Lower leg skin (tissue), 4 donors: ENCODE data around the gene WDR4. TPM values are rescaled to one million over a fixed set of nuclear protein-coding genes. Genes with fewer than 3 reads are reported as not detected.
"Not testable (repeated sequence)": the region's sequence is repeated elsewhere in the genome, so short reads cannot be mapped to it uniquely, and the experiment has no call there.

Experiments used
- DNase-seq, 2 donors: peaks; one replicate each; pipeline ENCODE4 v3.0.0-alpha.2; 2019; ENCODE audit warnings: low spot score in 2 of 2
- H3K4me3 ChIP-seq: fragments of 200-600 bp; sonication (generic); 2 replicates; pipeline ENCODE4 v1.5.1; 2017; ENCODE audit warnings: mild to moderate bottlenecking, low read depth; ENCODE audit not compliant: poor library complexity, severe bottlenecking
- POLR2A ChIP-seq, 2 donors: fragments of 450-650 bp; IDR thresholded peaks; one replicate each; pipeline ENCODE4 v1.6.1; 2016 to 2017; ENCODE audit warnings: antibody characterized with exemption in 2 of 2, mild to moderate bottlenecking in 1 of 2, moderate library complexity in 1 of 2
- WGBS, 2 donors: methylation state at CpG; one replicate each; pipeline ENCODE4 v1.1.5; 2018; 5-methylcytosine and 5-hydroxymethylcytosine counted together
- intact Hi-C: fragments of 100-400 bp; cut with DNase I; formaldehyde crosslinking; loops from one replicate; pipeline ENCODE4 v1.15.0; 2023; ENCODE audit warnings: low total_unique reads
- total RNA-seq, 4 donors: library from RNA; depleted of rRNA; stranded (reverse); fragments of >200 nt; gene quantifications; one replicate each; pipeline ENCODE4 v1.1.0, GENCODE V29; 2016
- TF ChIP-seq, protein P1 (sequence below), 3 donors: fragments of 450-650 bp; IDR thresholded peaks; one replicate each; pipeline ENCODE4 v1.5.1; 2016; ENCODE audit warnings: antibody characterized with exemption in 3 of 3, mild to moderate bottlenecking in 3 of 3, moderate library complexity in 2 of 3

WDR4 gene
- total RNA-seq, 4 donors from 2014 or later, result 10.3 to 17.4 (median 12.0) TPM

DNA sequence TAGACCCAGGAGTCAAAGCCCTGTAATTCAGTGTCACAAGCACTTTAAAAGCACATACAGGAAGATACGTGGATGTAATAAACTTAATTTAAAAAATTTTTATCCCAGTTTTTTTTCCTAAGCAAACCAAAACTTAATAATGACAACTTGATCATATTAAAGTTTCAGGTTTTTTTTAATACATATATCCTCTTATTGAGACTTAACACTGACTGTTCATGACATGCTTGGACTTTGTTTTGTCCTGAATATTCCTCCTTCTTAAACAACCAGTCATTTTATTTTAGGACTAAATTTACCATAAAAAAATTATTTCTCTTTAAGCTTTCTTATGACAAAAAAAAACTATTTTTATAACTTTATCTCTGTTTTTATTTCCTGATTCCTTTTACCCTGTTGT lies 64.1 kb downstream of the WDR4 start:
- no peak overlapping the region for H3K4me3 ChIP-seq
- WGBS, 2 donors, result 82 to 91% methylated on average over 1 of the region's 1 CpG
- DNase-seq, result no peak
- intact Hi-C loops, result loop anchor here (5.0 kb wide), 1 partner anchor 218 kb away; no protein-coding TSS in a partner anchor
- no peak for TF ChIP-seq POLR2A (IDR thresholded peaks at IDR 0.05)
- TF ChIP-seq, protein P1, sequence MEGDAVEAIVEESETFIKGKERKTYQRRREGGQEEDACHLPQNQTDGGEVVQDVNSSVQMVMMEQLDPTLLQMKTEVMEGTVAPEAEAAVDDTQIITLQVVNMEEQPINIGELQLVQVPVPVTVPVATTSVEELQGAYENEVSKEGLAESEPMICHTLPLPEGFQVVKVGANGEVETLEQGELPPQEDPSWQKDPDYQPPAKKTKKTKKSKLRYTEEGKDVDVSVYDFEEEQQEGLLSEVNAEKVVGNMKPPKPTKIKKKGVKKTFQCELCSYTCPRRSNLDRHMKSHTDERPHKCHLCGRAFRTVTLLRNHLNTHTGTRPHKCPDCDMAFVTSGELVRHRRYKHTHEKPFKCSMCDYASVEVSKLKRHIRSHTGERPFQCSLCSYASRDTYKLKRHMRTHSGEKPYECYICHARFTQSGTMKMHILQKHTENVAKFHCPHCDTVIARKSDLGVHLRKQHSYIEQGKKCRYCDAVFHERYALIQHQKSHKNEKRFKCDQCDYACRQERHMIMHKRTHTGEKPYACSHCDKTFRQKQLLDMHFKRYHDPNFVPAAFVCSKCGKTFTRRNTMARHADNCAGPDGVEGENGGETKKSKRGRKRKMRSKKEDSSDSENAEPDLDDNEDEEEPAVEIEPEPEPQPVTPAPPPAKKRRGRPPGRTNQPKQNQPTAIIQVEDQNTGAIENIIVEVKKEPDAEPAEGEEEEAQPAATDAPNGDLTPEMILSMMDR (IDR thresholded peaks at IDR 0.05), result no peak

DNA sequence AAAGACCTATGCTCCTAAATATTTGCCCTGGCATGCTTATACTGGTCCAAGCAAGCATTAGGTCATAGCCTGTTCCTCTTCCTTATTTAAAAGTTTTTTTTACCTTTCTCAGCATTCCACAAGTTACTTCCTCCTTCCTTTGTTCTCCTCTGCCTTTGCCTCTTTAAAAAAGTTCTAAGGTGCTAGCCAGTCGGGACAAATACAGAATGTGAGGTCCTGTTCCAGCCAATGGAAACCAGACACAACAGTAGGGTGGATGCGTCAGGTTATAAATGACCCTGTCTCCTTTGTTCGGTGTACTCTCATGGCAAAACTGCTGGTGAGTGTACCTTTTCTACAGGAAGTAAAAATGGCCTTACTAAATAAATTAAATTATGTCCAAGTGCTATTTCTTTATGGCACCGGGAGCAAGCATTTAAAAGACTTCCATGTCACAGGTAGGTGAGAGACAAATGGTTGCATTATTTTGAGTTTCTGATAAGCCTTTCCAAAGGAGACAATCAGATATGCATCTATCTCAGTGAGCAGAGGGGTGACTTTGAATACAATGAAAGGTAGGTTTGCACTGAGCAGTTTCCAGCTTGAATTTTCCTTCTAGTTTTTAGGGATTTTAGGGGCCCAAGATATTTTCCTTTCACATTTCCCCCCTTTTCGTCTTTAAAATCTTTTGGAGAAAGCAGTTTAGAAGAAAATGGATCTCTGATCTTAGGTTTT lies 66.7 kb downstream of the WDR4 start:
- DNase-seq, H3K4me3 ChIP-seq, intact Hi-C loops: not testable (repeated sequence)
- 47 to 49% methylated on average over 5 of the region's 5 CpGs for WGBS, 2 donors

DNA sequence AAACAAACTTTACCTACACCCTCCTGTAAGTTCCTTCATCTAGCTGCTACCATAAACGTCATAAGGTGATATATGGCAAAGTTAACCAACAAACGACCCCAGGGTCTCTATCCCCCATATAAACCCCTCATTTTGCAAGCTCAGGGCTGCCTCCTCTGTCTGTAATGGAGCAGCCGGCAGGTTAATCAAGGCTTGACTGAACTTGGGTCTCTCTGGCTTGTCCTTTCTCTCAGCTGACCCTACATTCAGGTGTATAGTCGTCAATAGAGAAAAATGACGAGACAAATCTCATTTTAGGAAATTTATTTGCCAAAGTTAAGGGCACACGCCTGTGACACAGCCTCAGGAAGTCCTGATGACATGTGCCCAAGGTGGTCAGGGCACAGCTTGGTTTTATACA lies 67.4 kb downstream of the WDR4 start:
- intact Hi-C loops, result no loop called here
- no peak overlapping the region for H3K4me3 ChIP-seq
- DNase-seq, result no peak
- 47 to 51% methylated on average over 6 of the region's 6 CpGs for WGBS, 2 donors
- TF ChIP-seq POLR2A (IDR thresholded peaks at IDR 0.05), result no peak
- TF ChIP-seq, protein P1 (IDR thresholded peaks at IDR 0.05), result no peak

DNA sequence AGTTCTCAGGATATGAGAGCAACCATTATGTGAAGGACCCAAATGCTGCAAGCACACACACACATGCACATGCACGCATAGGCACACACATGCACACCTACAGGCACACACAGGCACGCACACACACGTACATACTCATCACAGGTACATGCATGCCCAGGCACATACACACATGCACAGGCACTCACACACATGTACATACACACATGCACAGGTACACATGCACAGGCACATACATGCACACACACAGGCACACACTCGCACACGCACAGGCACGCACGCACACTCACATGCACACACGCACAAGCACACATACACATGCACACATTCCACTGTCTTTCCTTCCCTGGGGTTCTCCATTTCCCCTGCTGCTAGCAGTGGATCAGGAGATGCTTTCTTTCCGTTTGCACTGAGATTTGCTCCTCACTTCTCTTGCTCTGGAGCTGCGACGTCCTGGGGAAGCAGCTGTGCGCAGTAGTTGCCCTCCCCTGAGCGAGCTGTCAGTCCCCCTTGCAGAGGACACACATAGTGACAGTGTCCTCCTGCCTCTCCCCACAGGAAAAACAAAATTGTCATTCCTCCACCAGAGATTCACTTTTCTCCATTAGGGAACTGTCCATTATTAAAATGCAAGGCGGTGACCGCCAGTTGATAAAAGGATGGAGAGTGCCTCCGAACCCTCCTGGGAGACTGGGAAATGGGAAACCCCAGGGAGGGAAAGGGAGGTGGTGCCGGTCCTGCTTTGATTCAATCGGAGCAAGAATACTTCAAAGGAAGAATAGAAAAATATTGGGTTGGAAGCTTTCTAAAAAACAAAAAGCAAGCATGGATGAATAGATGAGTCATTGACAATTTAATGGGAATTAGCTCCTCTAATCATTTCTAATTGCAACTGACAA lies 69.5 kb downstream of the WDR4 start:
- DNase-seq, result no peak
- H3K4me3 ChIP-seq, result no peak overlapping the region
- 74 to 81% methylated on average over 17 to 18 of the region's 18 CpGs for WGBS, 2 donors
- TF ChIP-seq, protein P1 (IDR thresholded peaks at IDR 0.05), result no peak
- TF ChIP-seq POLR2A (IDR thresholded peaks at IDR 0.05), result no peak
- intact Hi-C loops, result no loop called here

DNA sequence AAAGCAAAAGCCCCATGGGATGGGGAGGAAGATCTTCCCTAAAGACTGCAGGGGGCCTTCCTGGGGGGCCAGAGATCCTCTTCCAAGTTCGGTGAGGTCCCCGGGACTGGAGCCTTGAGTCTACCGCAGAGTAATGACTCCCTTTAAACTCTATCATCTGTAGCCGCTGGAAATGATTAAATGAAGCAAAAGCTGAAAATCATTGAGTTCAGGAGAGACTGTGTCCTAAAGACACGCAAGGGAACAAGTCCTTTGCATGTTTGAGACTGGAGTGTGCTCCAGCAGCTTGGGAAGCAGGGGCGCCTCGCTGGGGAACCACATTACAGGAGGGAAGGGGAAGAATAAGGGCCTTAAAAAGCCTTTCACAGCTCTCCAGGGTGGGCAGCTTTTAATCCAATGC lies 70.2 kb downstream of the WDR4 start:
- DNase-seq, result no peak
- 78 to 80% methylated on average over 7 of the region's 7 CpGs for WGBS, 2 donors
- no peak for TF ChIP-seq POLR2A (IDR thresholded peaks at IDR 0.05)
- TF ChIP-seq, protein P1 (IDR thresholded peaks at IDR 0.05), result no peak
- intact Hi-C loops, result no loop called here
- H3K4me3 ChIP-seq, result no peak overlapping the region

DNA sequence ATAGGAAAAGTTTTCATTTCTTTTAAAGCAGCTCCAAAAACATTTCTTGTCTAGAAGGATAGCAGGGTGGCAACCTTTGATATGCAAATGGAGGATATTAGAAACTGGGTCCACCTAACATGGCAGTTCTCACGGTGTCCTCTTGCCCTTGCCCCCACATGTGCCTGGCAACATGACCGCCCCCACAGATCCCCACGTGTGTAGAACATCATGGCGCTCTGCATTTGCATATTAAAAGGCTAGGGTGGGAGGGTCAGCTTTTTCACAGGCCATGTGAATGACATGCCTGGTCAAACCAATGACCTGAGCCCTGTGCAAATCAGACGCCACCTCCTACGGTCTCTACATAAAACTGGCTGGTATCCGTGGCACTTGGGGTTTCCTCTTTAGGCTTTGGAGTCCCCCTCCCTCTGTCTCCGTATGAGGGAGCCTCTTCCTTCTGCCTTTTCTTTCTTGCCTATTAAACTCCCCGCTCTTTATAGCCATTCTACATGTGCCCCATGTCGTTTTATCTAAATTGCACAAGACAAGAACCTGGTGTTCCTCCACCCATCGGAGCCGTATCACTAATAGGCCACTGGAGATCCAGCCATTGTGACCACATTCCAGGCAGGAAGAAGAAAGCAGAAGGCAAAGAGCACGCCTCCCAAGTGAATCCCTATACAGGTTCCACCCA lies 71.3 kb downstream of the WDR4 start:
- 78 to 86% methylated on average over 13 of the region's 13 CpGs for WGBS, 2 donors
- no peak for TF ChIP-seq POLR2A (IDR thresholded peaks at IDR 0.05)
- TF ChIP-seq, protein P1 (IDR thresholded peaks at IDR 0.05), result no peak
- intact Hi-C loops, result no loop called here
- H3K4me3 ChIP-seq, result no peak overlapping the region
- no peak for DNase-seq

DNA sequence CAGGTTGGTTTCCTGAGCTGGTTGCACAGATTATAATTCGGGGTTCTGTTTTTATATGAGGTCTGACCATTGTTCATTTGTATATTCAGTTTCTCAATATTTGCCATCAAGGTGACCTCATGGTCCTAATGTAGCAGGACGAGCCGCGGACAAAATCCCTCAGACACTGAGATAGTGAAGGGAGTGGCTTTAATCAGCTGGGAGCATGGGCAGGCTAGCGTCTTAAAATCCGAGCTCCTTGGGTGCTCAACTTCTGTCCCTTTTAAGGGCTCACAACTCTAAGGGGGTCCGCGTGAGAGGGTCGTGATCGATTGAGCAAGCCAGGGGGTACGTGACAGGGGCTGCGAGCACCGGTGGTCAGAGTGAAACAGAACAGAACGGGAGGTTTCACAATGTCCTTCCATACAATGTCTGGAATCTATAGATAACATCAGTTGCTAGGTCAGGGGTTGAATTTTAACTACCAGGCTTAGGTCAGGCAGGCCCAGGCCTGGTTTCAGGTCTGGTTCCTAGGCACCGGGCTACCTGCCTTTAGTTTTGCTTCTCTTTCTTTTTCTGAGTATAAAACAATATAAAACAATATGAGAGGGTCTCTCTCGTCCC lies 71.9 kb downstream of the WDR4 start:
- intact Hi-C loops, H3K4me3 ChIP-seq, DNase-seq: not testable (repeated sequence)
- WGBS, 2 donors, result 81 to 82% methylated on average over 16 of the region's 16 CpGs
